ENCODE results near the gene TNF.

Gene TNF

GRCh38 chr6:31575335-31575901 lies at the start of gene TNF:
Gene TNF (plus strand): TSS chr6:31575565. CDS start chr6:31575742, 177 bp downstream.
- peak; percentile 53 for DNase-seq (ENCODE audit: low spot score)

DNA sequence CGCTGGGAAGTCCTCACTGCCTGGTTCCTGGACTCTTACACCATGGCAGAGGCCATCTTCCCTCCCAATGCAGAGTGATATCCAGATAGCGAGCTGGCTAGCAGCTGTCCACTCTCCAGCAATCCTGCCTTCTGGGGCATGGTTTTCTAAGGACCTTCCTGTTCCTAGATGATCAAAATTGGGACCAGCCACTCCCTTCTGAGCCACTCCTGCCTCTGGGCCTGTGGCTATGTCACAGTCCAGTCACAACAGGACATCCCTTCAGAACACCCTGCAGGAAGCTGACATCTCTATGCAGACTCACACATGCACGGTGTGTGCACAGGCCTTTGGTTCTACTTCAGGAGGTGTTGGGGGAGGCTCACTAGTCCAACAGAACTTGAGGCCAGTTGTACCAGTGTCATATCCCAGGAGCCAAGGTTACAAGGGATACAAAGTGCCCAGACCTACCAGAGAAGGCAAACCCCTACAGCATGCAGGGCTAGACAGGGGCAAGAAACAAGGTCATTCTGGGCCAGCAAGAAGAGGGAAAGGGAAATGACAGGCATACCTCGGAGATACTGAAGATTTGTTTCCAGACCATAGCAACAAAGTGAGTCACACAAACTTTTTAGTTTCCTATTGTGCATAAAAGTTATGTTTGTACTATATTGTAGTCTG lies 49.3 kb upstream of the TNF start:
- DNase-seq (ENCODE audit: low spot score), result no peak

GRCh38 chr6:31528307-31528777 lies 47.0 kb upstream of the TNF start:
- DNase-seq (ENCODE audit: low spot score), result no peak

DNA sequence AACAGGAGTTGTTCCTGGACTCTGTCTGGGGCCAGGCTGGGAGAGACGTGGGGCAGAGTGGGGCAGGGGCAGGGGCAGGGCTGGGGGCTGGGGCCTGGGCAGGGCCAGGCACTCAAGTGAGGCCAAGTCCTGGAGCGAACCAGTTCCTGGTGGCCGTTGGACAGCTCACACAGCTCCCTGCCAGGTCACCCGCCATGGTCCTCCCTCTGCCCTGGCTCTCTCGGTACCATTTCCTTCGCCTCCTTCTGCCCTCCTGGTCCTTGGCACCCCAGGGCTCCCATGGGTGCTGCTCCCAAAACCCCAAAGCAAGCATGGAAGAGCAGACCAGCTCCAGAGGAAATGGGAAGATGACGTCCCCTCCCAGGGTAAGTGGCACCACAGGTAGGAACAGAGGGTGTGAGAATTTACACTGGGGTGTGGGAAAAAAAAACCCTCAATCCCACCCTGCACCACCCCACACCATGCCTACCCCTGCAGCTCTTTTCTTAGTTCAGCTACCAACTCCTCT lies 46.5 kb upstream of the TNF start, which contains the start of gene MCCD1:
TSS of gene MCCD1 (plus strand) at position 142 of the 508 bp plus-strand sequence. CDS start at position 195, 53 bp downstream.
- DNase-seq (ENCODE audit: low spot score), result no peak

DNA sequence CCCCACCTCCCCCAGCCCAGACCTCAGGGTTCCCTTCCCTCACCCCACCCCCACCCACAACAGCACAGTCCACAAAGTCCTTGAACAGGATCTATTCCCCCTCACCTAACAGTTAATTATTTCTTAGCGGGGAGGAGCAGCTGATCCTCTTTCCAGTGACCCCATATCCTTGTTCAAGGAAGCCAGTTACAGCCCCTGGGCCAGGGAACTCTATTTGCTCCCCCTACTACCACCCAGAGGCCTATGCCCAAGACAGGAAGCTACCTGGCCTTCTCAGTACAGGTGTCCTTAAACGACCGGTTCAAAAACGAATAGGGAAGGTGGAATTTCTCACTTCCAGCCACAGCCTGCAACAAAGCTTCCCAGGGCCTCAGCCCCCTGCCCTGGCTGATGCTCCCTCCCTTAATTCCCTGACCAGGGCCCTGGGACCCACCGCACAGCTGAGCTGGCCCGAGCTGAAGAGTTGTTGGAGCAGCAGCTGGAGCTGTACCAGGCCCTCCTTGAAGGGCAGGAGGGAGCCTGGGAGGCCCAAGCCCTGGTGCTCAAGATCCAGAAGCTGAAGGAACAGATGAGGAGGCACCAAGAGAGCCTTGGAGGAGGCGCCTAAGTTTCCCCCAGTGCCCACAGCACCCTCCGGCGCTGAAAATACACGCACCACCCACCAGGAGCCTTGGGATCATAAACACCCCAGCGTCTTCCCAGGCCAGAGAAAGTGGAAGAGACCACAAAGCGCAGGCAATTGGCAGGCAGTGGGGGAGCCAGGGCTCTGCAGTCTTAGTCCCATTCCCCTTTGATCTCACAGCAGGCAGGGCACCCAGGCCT lies 45.8 kb upstream of the TNF start:
- DNase-seq (ENCODE audit: low spot score), result no peak

DNA sequence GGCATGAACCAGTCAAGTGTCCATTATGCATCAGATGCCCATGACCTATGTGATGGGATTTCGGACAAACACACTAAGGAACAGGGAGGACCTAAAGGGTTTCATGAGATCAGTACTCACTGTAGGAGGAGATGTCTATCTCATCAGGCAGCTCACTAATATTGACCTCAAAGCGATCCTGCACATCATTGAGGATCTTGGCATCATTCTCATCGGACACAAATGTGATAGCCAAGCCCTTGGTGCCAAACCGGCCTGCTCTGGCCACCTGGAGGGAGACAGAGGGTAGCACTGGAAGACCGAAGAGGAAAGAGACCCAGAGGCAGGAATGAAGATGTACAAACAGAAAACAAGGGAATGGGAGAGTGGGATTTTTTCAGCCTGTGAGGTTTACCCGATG lies 44.7 kb upstream of the TNF start:
- no peak for DNase-seq (ENCODE audit: low spot score)

GRCh38 chr6:31531162-31531561 lies 44.2 kb upstream of the TNF start:
- DNase-seq (ENCODE audit: low spot score), result no peak

- DNase-seq (ENCODE audit: low spot score), result no peak
Observed at GRCh38 chr6:31531771-31532643, 43.4 kb upstream of the TNF start.

DNA sequence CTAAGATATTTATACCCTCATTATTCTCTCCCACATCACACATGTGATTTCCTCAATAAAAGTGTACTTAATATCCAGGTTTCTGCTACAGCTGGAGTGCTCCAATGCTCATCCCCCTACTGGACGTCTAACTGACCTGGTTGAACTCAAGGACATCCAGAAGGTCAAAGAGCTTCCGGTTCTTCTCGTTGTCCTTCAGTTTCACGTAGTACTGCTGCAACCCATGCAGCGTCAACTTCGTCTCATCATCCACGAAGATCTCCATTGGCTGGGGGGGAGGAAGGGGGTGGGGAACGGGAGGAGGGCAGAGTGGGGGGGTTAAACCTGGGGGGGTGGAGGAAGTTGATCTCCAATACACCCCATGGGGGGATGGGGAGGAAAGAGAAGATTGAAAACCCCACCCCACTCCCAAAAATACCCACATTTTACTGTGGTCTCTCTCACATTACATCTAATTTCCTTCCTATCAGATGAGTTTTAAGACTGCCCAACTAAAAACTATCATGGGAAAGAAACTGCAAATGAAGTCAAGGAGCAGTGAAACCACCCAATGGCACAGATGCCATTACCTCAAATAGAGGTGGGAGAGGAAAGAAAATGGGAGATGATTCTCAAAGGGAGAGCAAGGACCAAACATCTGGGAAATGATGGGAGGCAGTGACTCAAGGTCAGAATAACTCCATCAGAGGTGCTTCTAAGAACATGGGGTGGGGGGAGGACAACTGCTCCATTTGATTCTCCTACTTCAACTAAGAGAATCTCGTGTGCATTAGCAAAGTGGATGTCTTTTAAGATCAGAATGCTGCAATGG lies 42.5 kb upstream of the TNF start:
- no peak for DNase-seq (ENCODE audit: low spot score)

GRCh38 chr6:31533455-31533841 lies 41.9 kb upstream of the TNF start:
- DNase-seq (ENCODE audit: low spot score), result no peak

DNA sequence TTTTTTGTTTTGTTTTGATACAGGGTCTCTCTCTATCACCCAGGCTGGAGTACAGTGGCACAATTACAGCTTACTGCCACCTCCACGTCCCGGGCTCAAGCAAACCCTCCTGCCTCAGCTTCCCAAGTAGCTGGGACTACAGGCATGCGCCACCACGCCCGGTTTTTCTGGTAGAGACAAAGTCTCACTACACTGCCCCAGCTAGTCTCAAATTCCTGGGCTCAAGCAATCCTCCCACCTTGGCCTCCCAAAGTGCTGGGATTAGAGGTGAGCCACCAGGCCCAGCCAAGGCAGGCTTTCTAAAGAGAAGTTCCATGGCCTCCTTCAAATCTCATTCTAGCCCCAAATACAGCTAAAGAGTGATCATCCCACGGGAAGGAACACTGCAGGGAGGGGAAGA lies 41.4 kb upstream of the TNF start:
- DNase-seq (ENCODE audit: low spot score), result no peak

DNA sequence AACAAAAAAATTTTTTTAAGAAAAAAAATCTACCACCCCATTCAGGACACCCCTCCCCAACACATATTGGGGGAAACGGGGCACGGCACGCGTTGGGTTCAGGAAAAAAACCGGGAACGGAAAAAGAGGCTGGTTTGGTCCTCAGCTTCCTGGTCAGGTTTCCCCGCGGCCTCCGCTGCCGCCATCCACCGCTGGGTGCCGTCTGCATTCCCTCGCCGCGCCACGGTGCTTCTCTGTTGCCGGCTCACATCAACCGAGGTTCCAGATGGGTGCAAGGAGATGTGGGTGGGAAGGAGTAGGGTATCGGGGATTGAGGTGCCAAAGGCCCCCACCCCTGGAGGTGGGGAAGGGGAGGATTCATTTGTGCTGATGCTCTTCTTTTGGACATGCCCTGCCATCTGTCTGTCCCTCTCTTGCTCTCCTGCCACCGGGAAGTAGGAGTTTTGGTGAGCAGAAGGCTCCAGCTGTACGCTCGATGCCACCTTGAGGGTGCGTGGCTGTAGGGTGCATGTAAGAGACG lies 40.8 kb upstream of the TNF start:
- no peak for DNase-seq (ENCODE audit: low spot score)

- DNase-seq (ENCODE audit: low spot score), result no peak
Observed at GRCh38 chr6:31535538-31536324, 39.6 kb upstream of the TNF start.

GRCh38 chr6:31538805-31539400 lies 36.5 kb upstream of the TNF start:
- DNase-seq (ENCODE audit: low spot score), result no peak

DNA sequence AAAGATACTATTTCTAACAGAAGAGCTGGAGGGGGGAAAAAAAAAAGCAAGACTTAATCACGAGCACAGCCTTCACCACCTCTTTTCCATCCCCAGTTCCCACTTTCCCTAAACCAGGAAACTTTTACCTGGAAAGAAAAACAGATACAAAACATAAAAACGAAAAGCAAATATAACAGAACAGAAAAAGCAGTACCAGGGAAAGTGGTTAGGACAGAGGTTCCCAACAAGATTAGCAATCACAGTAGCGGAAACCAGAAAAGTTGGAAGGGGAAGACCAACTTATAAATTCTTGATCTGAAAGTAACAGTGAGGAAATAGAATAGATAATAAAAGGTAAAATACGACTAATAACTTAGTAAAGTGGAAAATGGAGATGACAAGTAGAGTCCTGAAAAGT lies 34.7 kb upstream of the TNF start:
- DNase-seq (ENCODE audit: low spot score), result no peak

DNA sequence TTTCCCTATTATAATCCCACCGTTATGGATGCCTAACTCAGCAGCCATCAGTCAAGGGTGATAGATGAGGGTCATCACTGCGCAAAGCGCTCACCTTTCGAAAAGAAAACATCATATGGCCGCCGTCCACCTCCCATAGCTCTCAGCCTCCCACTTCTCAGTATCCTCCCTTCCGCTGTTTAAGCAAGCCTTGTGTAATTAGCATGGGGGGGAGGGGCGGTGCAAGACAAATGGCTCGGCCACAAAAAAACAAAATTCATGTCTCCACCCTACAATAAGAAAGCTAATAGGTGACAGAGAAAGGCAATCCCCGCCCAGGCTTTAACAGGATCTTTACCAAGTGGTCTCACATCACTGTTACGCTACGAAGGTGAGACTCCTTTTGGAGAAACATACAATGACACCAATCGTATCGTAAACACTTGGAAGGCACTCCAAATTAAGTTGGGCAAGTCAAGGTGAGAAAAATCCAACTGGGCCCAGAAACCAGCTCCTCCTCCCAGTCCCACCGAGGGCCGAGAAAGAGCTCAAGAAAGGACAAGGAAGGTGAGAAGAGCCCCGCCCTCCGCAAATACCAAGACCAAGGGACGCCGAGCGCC lies 34.2 kb upstream of the TNF start:
- DNase-seq (ENCODE audit: low spot score), result peak; percentile 34

- peak; percentile 98 for DNase-seq (ENCODE audit: low spot score)
Observed at GRCh38 chr6:31541658-31542521, 33.5 kb upstream of the TNF start, which contains the start of gene DDX39B. Gene DDX39B (minus strand): TSS chr6:31542003. CDS start chr6:31540532, 1,471 bp downstream.

- no peak for DNase-seq (ENCODE audit: low spot score)
Observed at GRCh38 chr6:31543639-31544038, 31.7 kb upstream of the TNF start.

Measured in Ammon's horn (tissue), 1 donor.